GM12872 (cell line): ENCODE results near the gene CMTM8.

Experiments
- TF ChIP-seq, protein P1 (sequence below): IDR thresholded peaks from 3 replicates; pipeline ENCODE4 v1.5.1; 2011; ENCODE audit warnings: low read depth, mild to moderate bottlenecking, low read length, moderate library complexity; ENCODE audit not compliant: insufficient read depth

The CMTM8 gene

DNA sequence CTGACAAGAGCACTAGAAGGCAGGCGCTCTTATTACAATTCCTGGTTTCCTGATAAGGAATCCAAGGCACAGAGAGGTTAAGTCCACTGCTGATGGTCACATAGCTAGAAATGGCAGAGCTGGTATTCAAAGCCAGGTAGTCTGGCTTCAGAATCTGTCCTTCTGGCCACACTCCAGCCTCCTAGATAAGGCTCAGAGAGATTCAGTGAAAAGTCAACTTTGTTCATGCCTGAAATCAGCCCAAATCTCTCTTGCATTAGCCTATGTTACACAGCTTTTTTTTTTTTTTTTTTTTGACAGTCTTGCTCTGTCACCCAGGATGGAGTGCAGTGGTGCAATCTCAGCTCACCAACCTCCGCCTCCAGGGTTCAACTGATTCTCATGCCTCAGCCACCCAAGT is 21.1 kb upstream of the CMTM8 start:
- TF ChIP-seq, protein P1, sequence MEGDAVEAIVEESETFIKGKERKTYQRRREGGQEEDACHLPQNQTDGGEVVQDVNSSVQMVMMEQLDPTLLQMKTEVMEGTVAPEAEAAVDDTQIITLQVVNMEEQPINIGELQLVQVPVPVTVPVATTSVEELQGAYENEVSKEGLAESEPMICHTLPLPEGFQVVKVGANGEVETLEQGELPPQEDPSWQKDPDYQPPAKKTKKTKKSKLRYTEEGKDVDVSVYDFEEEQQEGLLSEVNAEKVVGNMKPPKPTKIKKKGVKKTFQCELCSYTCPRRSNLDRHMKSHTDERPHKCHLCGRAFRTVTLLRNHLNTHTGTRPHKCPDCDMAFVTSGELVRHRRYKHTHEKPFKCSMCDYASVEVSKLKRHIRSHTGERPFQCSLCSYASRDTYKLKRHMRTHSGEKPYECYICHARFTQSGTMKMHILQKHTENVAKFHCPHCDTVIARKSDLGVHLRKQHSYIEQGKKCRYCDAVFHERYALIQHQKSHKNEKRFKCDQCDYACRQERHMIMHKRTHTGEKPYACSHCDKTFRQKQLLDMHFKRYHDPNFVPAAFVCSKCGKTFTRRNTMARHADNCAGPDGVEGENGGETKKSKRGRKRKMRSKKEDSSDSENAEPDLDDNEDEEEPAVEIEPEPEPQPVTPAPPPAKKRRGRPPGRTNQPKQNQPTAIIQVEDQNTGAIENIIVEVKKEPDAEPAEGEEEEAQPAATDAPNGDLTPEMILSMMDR = no peak

DNA sequence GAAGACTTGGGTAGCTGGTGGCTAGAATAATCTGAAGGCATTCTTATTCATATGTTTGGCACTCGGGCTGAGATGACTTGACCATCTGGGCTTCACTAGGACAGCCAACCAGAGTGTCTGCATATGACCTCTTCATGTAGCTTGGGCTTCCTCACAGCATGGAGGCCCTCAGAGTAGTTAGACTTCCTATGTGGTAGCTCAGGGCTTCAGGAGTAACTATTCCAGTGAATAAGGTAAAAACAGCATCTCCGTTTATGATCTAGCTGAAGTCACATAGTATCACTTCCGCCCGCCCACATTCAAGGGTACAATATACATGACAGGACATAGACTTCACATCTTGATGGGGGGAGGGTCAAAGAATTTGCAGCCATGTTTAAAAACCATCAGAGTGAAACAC is 18.9 kb upstream of the CMTM8 start:
- TF ChIP-seq, protein P1 = no peak

DNA sequence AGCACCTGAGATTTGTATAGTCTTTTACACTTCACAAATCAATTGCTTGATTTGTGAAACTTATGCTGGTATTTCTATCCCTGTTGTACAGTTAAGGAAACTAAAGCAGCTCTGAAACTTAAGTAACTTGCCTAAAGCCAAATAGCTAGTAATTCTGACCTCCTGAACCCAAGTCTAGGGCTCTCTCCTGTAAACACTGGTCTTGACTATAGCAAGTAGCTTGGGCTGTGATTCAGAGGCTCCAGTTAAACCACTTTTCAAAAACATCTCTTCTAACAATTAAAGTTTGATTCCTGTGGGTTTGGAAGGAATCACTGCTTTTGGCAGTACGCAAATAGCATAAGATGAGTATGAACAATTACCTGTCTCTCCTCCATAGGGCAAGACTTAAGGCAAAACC is 18.5 kb upstream of the CMTM8 start:
- TF ChIP-seq, protein P1 = no peak

DNA sequence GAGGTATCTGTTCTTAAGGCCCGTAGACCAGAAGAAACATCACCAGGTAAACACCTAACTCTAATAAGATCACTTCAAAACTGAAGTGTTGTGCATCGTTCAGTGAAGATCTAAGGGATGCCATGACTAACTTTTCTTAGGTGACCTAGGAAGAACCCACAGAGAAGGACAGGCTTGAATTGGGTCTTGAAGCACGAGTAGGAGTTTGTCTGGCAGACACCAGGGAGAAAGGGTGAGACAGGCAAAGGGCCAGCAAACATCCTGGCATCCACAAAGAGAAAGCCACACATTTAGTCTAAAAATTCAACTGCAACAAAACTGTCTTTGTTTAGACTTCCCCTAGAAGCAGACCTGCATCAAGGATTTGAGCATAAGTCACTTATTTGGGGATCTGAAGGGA is 15.5 kb upstream of the CMTM8 start:
- TF ChIP-seq, protein P1 = no peak

DNA sequence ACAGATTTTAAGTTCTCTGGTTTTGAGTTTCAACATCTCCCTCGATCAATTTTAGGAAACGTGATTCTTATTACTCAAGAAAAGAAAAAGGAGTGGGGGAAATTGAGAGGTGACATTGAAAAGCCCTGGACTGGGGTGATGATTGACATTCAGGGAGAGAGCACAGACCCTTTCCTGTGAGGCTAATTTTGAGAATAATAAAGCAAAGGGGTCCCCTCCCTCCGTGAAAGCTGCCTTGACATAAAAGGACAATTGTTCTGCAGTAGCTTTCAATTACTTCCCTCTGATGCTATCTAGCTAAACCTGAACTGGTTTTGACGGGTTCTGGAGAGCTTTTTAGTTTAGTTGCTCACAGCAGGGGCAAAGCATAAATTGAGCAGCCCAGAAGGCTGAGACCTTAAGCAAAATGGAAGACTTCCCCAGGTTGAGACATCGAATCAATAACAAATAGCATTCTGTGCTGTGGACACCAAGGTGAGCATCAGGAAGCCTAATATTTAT is 14.4 kb upstream of the CMTM8 start:
- TF ChIP-seq, protein P1 = no peak

DNA sequence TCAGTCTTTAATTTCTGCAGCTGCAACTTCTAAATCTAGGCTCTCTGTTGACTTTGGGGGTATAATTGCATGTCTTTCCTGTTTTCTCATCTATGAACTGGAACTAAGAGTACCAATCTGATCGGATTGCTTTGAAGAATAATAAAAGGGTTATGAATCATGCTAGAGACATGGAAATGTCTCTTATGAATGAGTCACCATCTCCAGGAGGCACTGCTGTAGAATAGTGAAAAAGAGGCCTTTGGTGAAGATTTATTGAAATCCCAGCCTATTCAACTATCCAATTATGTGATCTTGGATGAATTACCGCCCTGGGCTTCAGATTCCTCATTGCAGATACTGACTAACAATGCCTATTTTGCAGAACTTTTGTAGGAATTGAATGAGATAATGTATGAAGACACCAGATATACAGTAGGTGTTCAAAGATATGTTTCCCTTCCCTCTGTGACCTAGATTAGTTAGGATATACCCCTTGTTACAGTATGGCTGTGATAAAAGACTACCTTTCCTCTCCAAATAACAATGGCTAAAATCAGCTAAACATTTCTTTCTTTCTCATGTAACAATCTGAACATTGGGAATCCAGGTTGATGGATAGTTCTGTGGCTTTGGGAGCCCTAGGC is 11.5 kb upstream of the CMTM8 start:
- TF ChIP-seq, protein P1 = no peak

DNA sequence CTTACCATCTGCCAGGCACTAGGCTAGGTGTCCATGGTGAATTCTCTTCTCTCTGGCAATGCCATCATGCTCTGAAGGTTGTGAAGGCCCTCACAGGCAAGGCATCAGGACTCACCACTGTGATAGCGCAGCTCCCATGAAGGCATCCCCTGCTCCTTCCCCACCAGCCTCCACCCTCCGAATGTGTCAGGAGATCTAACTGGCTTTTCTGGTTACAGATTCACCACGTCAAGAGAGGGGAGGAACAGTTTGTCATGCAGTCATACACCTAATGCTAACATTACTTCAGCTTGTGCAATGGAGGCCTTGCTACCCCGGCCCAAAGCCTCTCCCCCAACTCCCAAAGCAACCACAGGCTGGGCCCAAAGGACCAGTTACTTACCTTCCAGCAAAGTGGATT is 8.9 kb upstream of the CMTM8 start:
- TF ChIP-seq, protein P1 = no peak
